Stimulated activated effector memory CD8-positive, alpha-beta T cell treated with anti-CD3 and anti-CD28 coated beads, Interleukin-12 subunit alpha, Interleukin-12 subunit beta, amount 100 ng/mL, for 72 hours (primary cell): ENCODE measurements around the gene AGPAT3.
A peak's percentile ranks its signal among the peaks of the same experiment; 100 is the strongest.

Experiments used
- ATAC-seq: fragments of 150-1000 bp; cut with Tn5 transposase; 2 replicates; pipeline ENCODE4 v1.10.0; 2021
- DNase-seq, 2 donors: peaks; one replicate each; pipeline ENCODE4 v3.0.0; 2021 to 2022; ENCODE audit warnings: low spot score in 2 of 2
- H3K27ac Mint-ChIP-seq: one replicate; pipeline ENCODE4 v1.8.0; 2022; ENCODE audit warnings: mild to moderate bottlenecking, mixed read lengths
- H3K36me3 Mint-ChIP-seq: one replicate; pipeline ENCODE4 v1.8.0; 2022; ENCODE audit warnings: mild to moderate bottlenecking, mixed read lengths
- H3K4me1 Mint-ChIP-seq: one replicate; pipeline ENCODE4 v1.8.0; 2022; ENCODE audit warnings: mixed read lengths
- H3K4me3 Mint-ChIP-seq: one replicate; pipeline ENCODE4 v1.8.0; 2022; ENCODE audit warnings: mild to moderate bottlenecking, mixed read lengths
- H3K9me3 Mint-ChIP-seq: one replicate; pipeline ENCODE4 v1.8.0; 2022; ENCODE audit warnings: mixed read lengths

Gene AGPAT3

DNA sequence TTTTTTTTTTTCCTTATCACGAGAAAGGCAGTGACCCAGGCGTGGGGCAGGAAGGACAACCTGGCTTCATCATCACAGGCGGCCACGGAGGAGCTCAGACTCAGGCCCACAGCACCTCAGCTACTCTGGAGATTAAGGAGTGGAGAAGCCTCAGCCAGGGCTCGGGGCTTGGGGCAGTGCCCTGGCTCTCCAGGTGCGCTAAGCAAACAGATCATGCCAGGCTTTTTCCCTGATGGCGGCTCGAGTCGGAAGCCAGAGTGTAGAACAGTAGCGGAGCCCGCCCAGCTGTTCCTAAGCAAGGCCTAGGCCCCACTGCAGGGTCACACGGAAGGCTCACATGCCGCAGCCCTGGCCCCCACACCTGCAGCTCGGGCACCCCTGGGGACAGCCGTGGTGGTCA is 70.7 kb downstream of the AGPAT3 start:
- H3K36me3 Mint-ChIP-seq = no peaks in the 10 kb centered on the region
- H3K9me3 Mint-ChIP-seq = no peaks in the 10 kb centered on the region
- peaks cover 42% of the 10 kb centered on the region for H3K4me1 Mint-ChIP-seq
- no peak overlapping the region for H3K27ac Mint-ChIP-seq
- no peak for DNase-seq
- H3K4me3 Mint-ChIP-seq = no peak overlapping the region
- no peak for ATAC-seq

DNA sequence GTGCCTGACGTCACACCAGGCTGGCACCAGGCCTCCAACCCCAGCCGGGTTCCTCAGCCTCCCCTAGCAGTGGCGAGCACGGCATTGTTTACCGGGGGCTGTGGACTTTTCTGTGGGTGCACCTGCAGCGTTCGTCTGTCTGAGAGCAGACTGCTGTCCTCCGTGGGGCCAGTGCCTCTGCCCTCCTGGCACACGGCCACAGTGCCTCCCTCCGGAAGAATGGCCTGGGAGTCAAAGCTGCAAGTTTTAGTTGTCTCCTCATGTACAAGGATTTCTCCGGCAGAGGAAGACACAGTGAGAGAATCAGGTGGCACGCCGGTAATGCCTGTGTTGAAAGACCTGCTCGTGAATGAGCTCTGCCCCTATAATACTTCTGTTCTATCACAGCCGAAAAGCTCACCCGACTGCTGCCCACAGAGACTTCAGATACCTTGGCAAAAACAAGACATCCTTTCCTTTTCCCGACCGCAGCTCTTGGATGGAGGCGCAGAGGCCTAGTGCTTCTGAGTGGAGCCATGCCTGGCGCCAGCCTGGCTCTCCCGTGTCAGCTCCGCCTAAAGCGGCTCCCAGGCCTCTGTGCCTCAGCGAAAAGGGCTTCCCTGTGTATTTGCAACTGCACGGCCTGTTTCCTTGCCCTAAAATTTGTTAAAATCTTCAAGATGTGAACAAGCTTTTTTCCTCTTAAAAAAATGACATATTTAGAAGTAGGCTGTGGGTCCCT is 71.4 kb downstream of the AGPAT3 start:
- no peak overlapping the region for H3K27ac Mint-ChIP-seq
- ATAC-seq = no peak

GRCh38 chr21:43937051-43937832 is 72.2 kb downstream of the AGPAT3 start:
- Mint-ChIP-seq H3K4me1 (peaks cover 36% of the 10 kb centered on the region), H3K27ac (no peak overlapping the region), H3K9me3 (no peaks in the 10 kb centered on the region), H3K36me3 (peaks cover 7% of the 10 kb centered on the region), H3K4me3 (no peak overlapping the region)
- ATAC-seq = no peak
- no peak for DNase-seq

More for the DNA sequence above, 71.4 kb downstream of the AGPAT3 start:
- no peaks in the 10 kb centered on the region for H3K9me3 Mint-ChIP-seq
- peaks cover 42% of the 10 kb centered on the region for H3K4me1 Mint-ChIP-seq
- peaks cover 3% of the 10 kb centered on the region for H3K36me3 Mint-ChIP-seq
- no peak for DNase-seq
- H3K4me3 Mint-ChIP-seq = no peak overlapping the region

- ATAC-seq = peak; percentile 35
- H3K4me1 Mint-ChIP-seq = peaks cover 37% of the 10 kb centered on the region
- H3K36me3 Mint-ChIP-seq = peaks cover 11% of the 10 kb centered on the region
- DNase-seq = no peak
- no peak overlapping the region for H3K27ac Mint-ChIP-seq
- H3K4me3 Mint-ChIP-seq = no peak overlapping the region
- no peaks in the 10 kb centered on the region for H3K9me3 Mint-ChIP-seq
Observed at GRCh38 chr21:43937891-43938309, 72.9 kb downstream of the AGPAT3 start.

DNA sequence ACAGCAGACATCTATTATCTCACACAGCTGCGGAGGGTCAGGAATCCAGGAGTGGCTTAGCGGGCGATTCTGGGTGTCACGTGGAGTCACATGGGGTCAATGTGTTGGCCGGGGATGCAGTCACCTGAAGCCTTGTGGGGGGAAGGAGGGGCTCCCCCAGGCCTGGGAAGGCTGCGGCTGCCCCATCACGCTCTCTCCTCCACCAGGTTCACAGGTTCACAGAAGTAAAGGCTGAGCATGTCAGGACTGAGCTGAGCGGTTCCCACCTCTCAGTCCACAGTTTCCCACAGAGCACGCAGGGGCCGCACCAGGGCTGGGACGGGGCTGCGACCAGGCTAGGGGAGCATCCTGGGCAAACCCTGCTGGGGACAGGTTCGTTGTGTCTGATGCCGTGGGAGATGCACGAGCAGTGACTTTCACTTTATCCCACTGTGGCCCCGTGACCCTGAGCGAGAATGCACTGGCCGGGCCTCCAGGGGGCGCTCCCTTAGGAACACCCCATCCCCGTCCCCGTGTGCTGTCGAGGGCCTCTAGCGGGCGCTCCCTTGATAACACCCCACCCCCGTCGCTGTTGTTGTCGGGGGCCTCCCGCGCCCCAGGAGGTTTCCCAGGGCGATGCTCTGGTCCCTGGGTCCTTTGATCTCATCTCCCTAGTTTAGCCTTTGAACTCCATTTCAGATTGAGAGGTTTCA is 73.9 kb downstream of the AGPAT3 start:
- Mint-ChIP-seq H3K4me3 (peak overlapping the region; percentile 72), H3K4me1 (peaks cover 31% of the 10 kb centered on the region), H3K36me3 (peaks cover 11% of the 10 kb centered on the region), H3K9me3 (no peaks in the 10 kb centered on the region), H3K27ac (peak overlapping the region; percentile 78)
- DNase-seq (peak; percentile 80 to 90), ATAC-seq (peak; percentile 97)

GRCh38 chr21:43939443-43940328 is 74.7 kb downstream of the AGPAT3 start:
- peak overlapping the region; percentile 78 for H3K27ac Mint-ChIP-seq
- peaks cover 25% of the 10 kb centered on the region for H3K4me1 Mint-ChIP-seq
- no peaks in the 10 kb centered on the region for H3K9me3 Mint-ChIP-seq
- H3K4me3 Mint-ChIP-seq = peak overlapping the region; percentile 72
- ATAC-seq (no peak), DNase-seq (no peak)
- peaks cover 11% of the 10 kb centered on the region for H3K36me3 Mint-ChIP-seq

- Mint-ChIP-seq H3K9me3 (no peaks in the 10 kb centered on the region), H3K4me3 (no peak overlapping the region), H3K36me3 (peaks cover 11% of the 10 kb centered on the region), H3K4me1 (peaks cover 25% of the 10 kb centered on the region), H3K27ac (no peak overlapping the region)
- ATAC-seq (no peak), DNase-seq (no peak)
Observed at GRCh38 chr21:43940329-43941050, 75.5 kb downstream of the AGPAT3 start.

DNA sequence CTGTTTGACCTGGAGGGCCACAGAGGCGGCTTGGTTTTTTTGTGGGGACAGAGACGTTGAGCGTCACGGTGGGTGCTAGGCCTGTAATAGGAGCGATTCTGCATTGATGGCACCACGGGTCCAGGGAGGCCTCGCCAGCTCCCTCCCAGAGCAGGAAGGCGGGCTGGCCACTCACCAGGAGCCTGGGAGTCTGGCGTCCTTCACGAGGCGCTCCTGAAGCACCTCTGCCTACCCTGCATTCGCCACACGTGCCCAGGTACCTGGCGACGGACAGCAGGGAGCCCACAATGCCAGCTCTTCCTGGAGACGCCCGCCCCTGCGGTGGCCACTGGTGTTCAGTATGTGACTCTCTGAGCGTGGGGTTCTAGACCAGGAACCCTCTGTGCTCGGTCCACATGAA is 77.2 kb downstream of the AGPAT3 start:
- peaks cover 11% of the 10 kb centered on the region for H3K36me3 Mint-ChIP-seq
- H3K4me1 Mint-ChIP-seq = peaks cover 25% of the 10 kb centered on the region
- no peak for DNase-seq
- H3K27ac Mint-ChIP-seq = no peak overlapping the region
- H3K4me3 Mint-ChIP-seq = no peak overlapping the region
- no peaks in the 10 kb centered on the region for H3K9me3 Mint-ChIP-seq
- ATAC-seq = no peak

DNA sequence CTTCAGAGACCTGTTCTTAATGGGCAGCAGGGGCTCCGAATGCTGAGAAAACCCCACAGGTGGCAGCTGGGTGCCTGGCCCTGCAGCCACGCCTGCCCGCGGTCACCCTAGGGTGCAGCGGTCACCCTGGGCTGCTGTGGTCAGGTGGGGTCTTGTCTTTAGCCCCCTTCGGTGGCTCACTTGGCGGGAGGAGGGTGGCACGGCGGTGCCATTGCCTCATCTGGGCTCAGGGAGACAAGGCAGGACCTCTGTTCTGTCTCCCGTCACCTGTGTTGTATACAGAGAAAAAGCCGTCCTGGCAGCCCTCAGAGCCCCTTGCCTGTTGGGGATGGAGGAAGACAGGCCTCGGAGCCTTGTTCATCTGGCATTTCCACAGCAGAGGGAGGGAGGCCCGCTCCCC is 77.6 kb downstream of the AGPAT3 start:
- Mint-ChIP-seq H3K27ac (no peak overlapping the region), H3K36me3 (peaks cover 11% of the 10 kb centered on the region), H3K4me3 (no peak overlapping the region), H3K4me1 (peaks cover 21% of the 10 kb centered on the region), H3K9me3 (no peaks in the 10 kb centered on the region)
- DNase-seq = no peak
- no peak for ATAC-seq

DNA sequence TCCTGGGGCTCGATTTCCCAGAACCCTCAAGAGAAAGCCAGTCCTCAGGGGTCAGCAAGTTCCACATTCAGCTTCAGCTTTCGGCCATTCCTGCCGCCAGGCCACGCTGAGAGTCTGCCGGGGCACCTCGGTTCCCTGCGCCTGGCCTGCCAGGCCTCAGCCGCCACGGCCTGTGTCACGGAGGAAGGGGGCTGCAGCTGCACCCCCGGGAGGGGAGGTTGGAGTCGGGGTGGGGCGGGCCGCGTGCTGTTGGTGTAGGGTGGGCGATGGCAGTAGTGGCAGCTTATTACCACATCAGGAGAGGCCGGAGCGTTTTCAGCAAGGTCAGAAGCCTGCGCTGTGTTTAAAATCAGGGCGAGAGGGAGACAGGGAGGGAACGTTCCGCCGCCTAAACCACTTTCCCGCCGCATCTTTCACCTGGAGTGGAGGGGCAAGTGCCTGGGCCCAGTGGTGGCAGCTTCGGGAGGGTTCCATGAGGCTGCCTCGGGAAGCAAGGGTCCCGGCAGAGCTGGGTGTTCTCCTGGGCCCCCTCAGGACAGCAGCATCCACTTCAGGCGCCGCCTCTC is 78.6 kb downstream of the AGPAT3 start:
- Mint-ChIP-seq H3K27ac (no peak overlapping the region), H3K9me3 (no peaks in the 10 kb centered on the region), H3K4me1 (peaks cover 16% of the 10 kb centered on the region), H3K36me3 (peaks cover 11% of the 10 kb centered on the region), H3K4me3 (no peak overlapping the region)
- no peak for ATAC-seq
- DNase-seq = no peak

- Mint-ChIP-seq H3K27ac (no peak overlapping the region), H3K4me1 (peaks cover 11% of the 10 kb centered on the region), H3K9me3 (no peaks in the 10 kb centered on the region), H3K36me3 (peaks cover 11% of the 10 kb centered on the region), H3K4me3 (no peak overlapping the region)
- DNase-seq (no peak), ATAC-seq (no peak)
Observed at GRCh38 chr21:43944078-43944633, 79.1 kb downstream of the AGPAT3 start.

GRCh38 chr21:43944757-43945156 is 79.7 kb downstream of the AGPAT3 start:
- DNase-seq (no peak), ATAC-seq (no peak)
- no peak overlapping the region for H3K4me3 Mint-ChIP-seq
- no peaks in the 10 kb centered on the region for H3K9me3 Mint-ChIP-seq
- H3K36me3 Mint-ChIP-seq = peaks cover 14% of the 10 kb centered on the region
- H3K4me1 Mint-ChIP-seq = peaks cover 13% of the 10 kb centered on the region
- no peak overlapping the region for H3K27ac Mint-ChIP-seq

DNA sequence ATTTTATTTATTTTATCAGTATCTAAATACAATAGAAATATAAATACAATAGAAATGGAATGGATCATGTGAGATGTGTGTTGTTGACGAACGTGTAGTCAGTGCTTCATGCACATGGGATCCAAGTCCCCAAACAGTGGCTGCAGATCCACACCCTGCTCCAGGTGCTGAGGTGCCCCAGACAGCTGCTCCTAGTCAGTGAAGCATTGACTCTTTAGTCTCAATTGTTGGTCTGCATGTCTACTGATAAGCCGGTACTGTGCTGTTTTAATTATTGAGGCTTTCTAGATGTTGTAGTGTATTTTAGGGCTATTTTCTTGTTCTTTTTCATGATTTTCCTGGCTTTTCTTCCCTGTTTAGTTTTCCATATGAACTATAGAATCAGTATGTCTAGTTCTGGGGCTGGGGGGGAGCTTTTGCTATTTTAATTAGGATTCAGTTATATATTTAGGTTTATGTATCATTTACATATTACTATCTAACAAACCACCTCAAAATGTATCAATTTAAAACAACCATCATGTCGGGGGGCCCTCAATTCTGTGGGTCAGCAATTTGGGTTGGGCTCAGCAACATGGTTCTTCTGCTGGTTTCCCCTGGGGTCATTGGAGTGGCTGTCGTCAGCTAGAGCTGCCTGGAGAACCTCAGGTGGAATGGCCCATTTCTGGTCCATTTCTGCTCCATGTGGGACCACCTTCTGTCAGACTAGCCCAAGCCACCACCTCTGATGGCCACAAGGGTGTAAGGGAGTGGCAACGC is 83.9 kb downstream of the AGPAT3 start:
- H3K4me3 Mint-ChIP-seq = no peak overlapping the region
- H3K4me1 Mint-ChIP-seq = peaks cover 22% of the 10 kb centered on the region
- no peaks in the 10 kb centered on the region for H3K9me3 Mint-ChIP-seq
- no peak for ATAC-seq
- H3K36me3 Mint-ChIP-seq = peaks cover 12% of the 10 kb centered on the region
- no peak for DNase-seq
- H3K27ac Mint-ChIP-seq = no peak overlapping the region
